Activated CD8-positive, alpha-beta T cell treated with anti-CD3 and anti-CD28 coated beads for 36 hours (primary cell): Measurements from ENCODE around the gene SNRPA. TPM values are rescaled to one million over a fixed set of nuclear protein-coding genes. Genes with fewer than 3 reads are reported as not detected.

Source experiments
- ATAC-seq: fragments of 200-7000 bp; cut with Tn5 transposase; one replicate; pipeline ENCODE4 v1.10.0; 2021; ENCODE audit warnings: mild to moderate bottlenecking, moderate library complexity
- CTCF ChIA-PET: fragments of 350-600 bp; sonication (Branson Sonifier 250); formaldehyde crosslinking; loops from one replicate; lab custom pipeline; 2021; ENCODE audit warnings: antibody characterized with exemption; lab: Charles Lee
- POLR2A ChIA-PET: fragments of 350-600 bp; sonication (Branson Sonifier 250); formaldehyde crosslinking; loops from one replicate; lab custom pipeline; 2021; ENCODE audit warnings: antibody characterized with exemption; lab: Charles Lee
- DNase-seq: peaks from one replicate; pipeline ENCODE4 v3.0.0-alpha.2; 2020
- H3K27ac Mint-ChIP-seq: one replicate; pipeline ENCODE4 v1.8.0; 2021; ENCODE audit warnings: mild to moderate bottlenecking, mixed read lengths
- H3K27me3 Mint-ChIP-seq: one replicate; pipeline ENCODE4 v1.8.0; 2021; ENCODE audit warnings: mixed read lengths
- H3K36me3 Mint-ChIP-seq: one replicate; pipeline ENCODE4 v1.8.0; 2021; ENCODE audit warnings: low read depth, mixed read lengths
- H3K4me1 Mint-ChIP-seq: one replicate; pipeline ENCODE4 v1.8.0; 2021; ENCODE audit warnings: low read depth, mixed read lengths
- H3K4me3 Mint-ChIP-seq: one replicate; pipeline ENCODE4 v1.8.0; 2021; ENCODE audit warnings: mild to moderate bottlenecking, moderate library complexity, mixed read lengths
- H3K9me3 Mint-ChIP-seq: one replicate; pipeline ENCODE4 v1.8.0; 2021; ENCODE audit warnings: mixed read lengths
- intact Hi-C: fragments of 100-400 bp; cut with micrococcal nuclease; formaldehyde crosslinking; loops from one replicate; pipeline ENCODE4 v1.10.0; 2022
- total RNA-seq, 2 experiments: library from RNA; stranded (reverse); gene quantifications; one replicate each; pipeline ENCODE4 v1.2.3, GENCODE V29; 2021
- TF ChIP-seq, protein P1 (sequence below): fragments of 200-600 bp; IDR thresholded peaks from one replicate; pipeline ENCODE4 v1.8.0; 2022; ENCODE audit warnings: antibody characterized with exemption, mild to moderate bottlenecking

Gene SNRPA
- total RNA-seq, 2 experiments from 2014 or later = 260 to 281 TPM

DNA sequence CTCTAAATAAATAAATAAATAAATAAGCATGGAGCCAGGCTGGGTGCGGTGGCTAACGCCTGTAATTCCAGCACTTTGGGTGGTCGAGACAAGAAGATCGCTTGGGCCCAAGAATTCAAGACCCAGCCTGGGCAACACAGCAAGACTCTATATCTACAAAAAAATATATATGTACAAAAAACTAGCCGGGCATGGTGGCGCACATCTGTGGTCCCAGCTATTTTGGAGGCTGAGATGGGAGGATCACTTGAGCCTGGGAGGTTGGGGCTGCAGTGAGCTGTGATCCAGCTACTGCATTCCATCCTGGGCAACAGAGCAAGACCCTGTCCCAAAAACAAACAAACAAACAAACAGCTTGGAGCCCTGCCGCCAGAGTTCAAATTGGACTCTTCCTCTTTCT, 3.5 kb upstream of the SNRPA start:
- intact Hi-C loops = no loop called here
- CTCF ChIA-PET = interaction anchor here (1.6 to 2.0 kb wide), 4 partner anchors 60 to 113 kb away, joined by 5 to 7 read pairs (median 5); no protein-coding TSS in a partner anchor

DNA sequence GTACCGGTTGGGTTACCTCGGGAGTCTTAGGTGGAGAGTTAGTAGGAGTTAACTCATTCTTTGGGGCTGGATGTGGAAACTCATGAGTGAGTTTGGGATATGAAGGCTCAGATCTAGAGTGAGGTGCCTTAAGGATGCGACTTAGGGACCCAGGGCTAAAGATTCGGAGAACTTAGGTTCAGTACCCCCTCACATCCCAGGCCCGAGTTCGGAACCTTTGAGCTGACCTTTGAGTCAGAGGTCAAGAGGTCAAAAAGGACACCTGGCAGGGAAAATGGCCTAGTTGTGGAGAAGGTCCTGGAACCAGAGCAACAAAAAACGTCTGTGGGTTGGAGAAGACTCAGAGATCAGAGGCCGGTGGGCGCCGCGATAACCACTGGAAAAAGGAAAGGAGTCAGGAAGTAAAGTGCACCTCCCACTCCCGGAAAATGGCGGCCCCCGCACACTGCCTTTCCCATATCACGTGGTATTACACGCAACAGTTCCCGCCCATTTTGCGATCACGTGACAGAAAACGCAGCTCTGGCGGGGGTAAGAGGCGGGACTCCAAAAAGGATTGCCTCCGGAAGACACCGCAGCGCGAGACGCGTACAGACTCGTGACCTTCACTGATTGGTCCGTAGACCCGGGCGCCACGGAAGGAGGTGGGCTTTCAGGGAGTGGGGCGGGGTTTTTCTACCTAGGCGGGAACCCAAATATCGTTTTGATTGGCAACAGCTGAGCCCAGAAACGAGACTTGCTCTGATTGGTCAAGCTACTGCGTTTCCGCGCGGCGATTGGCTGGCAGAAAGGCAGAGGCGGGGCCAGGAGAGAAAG, 737 bp upstream of the SNRPA start, which contains the start of gene ACTMAP:
TSS of gene ACTMAP (minus strand) at position 420 of the 816 bp plus-strand sequence. CDS start 674 bp downstream, outside the sequence.
- TF ChIP-seq, protein P1, sequence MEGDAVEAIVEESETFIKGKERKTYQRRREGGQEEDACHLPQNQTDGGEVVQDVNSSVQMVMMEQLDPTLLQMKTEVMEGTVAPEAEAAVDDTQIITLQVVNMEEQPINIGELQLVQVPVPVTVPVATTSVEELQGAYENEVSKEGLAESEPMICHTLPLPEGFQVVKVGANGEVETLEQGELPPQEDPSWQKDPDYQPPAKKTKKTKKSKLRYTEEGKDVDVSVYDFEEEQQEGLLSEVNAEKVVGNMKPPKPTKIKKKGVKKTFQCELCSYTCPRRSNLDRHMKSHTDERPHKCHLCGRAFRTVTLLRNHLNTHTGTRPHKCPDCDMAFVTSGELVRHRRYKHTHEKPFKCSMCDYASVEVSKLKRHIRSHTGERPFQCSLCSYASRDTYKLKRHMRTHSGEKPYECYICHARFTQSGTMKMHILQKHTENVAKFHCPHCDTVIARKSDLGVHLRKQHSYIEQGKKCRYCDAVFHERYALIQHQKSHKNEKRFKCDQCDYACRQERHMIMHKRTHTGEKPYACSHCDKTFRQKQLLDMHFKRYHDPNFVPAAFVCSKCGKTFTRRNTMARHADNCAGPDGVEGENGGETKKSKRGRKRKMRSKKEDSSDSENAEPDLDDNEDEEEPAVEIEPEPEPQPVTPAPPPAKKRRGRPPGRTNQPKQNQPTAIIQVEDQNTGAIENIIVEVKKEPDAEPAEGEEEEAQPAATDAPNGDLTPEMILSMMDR = no peak
- CTCF ChIA-PET = interaction anchor here (0.7 to 2.8 kb wide), 7 partner anchors 28 to 115 kb away, joined by 3 to 11 read pairs (median 4); partner anchors contain the start of gene RAB4B
- Mint-ChIP-seq H3K36me3 (peaks cover 39% of the 10 kb centered on the region), H3K4me1 (peaks cover 27% of the 10 kb centered on the region), H3K4me3 (peak within 1 kb of the TSS; percentile 94), H3K9me3 (no peaks in the 10 kb centered on the region), H3K27me3 (no peaks in the 10 kb centered on the region), H3K27ac (peak within 1 kb of the TSS; percentile 99)
- DNase-seq = peak; percentile 100
- intact Hi-C loops = loop anchor here (5.0 kb wide), 2 partner anchors 33 to 52 kb away; partner anchors contain the start of genes COQ8B and ITPKC
- POLR2A ChIA-PET = interaction anchor here (0.6 to 2.4 kb wide), 10 partner anchors 8 to 534 kb away, joined by 3 to 14 read pairs (median 4); partner anchors contain the start of genes COQ8B, EGLN2, HNRNPUL1 and ITPKC
- peak; percentile 90 for ATAC-seq

More for the DNA sequence above, 3.5 kb upstream of the SNRPA start:
- no peak overlapping the region for H3K4me3 Mint-ChIP-seq
- TF ChIP-seq, protein P1 = no peak
- DNase-seq = no peak
- H3K9me3 Mint-ChIP-seq = no peaks in the 10 kb centered on the region
- H3K27me3 Mint-ChIP-seq = no peaks in the 10 kb centered on the region
- peaks cover 21% of the 10 kb centered on the region for H3K36me3 Mint-ChIP-seq
- ATAC-seq = no peak
- no peak overlapping the region for H3K27ac Mint-ChIP-seq
- H3K4me1 Mint-ChIP-seq = peaks cover 16% of the 10 kb centered on the region
- POLR2A ChIA-PET = interaction anchor here (1.2 kb wide), 1 partner anchor 31 kb away, joined by 3 read pairs; the partner anchor contains the start of gene RAB4B

DNA sequence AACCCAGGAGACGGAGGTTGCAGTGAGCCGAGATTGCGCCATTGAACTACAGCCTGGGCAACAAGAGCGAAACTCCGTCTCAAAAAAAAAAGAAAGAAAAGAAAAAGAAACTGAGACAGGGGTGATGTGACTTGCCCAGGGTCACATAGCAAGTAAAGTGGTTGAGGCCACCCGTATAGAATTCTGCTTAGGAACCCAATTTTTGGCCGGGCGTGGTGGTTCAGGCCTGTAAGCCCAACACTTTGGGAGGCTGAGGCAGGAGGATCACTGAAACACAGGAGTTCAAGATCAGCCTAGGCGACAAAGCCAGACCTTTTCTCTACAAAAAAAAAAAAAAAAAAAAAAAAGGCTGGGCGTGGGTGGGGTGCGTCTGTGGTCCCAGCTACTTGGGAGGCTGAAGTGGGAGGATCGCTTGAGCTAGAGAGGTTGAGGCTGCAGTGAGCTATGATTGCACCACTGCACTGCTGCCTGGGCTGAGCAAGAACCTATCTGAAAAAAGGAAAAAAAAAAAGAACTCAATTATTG, 1.3 kb downstream of the SNRPA start:
- peak; percentile 64 for DNase-seq
- H3K36me3 Mint-ChIP-seq = peaks cover 57% of the 10 kb centered on the region
- CTCF ChIA-PET = interaction anchor here (1.2 to 5.7 kb wide), 5 partner anchors 25 to 89 kb away, joined by 3 to 36 read pairs (median 4); partner anchors contain the start of genes EGLN2 and RAB4B

DNA sequence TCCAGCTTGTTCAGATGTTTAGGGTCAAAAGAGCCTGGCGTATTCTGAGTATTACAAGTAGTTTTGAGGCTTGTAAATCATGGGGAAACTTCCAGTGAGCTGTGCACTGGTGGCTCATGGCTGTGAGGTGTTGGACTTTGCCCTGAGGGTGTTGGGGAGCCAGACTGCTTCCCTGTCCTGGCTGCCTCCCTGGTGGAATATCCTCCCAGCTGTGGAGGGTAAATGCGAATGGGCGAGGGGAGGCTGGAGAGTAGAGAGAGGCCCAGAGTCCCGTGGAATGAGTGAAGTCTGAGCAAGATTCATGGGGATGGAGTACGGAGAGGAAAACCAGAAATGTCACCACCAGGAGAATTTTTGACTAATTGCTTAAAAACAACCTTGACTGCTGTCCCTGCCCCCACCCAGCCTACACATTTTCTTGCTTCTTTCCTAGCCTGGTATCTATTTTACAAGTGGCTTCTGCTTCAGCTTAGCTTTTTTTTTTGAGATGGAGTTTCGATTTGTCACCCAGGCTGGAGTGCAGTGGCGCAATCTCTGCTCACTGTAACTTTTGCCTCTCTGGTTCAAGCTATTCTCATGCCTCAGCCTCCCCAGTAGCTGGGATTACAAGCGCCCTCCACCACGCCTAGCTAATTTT, 3.7 kb downstream of the SNRPA start:
- peaks cover 49% of the 10 kb centered on the region for H3K4me1 Mint-ChIP-seq
- no peaks in the 10 kb centered on the region for H3K27me3 Mint-ChIP-seq
- no peak for ATAC-seq
- TF ChIP-seq, protein P1 = no peak
- CTCF ChIA-PET = interaction anchor here (1.4 to 5.7 kb wide), 4 partner anchors 11 to 65 kb away, joined by 3 to 36 read pairs (median 11); partner anchors contain the start of gene RAB4B
- H3K4me3 Mint-ChIP-seq = peak overlapping the region; percentile 81
- H3K27ac Mint-ChIP-seq = peak overlapping the region; percentile 92
- intact Hi-C loops = loop anchor here (5.0 kb wide), 2 partner anchors 37 to 48 kb away; partner anchors contain the start of genes COQ8B and ITPKC
- peaks cover 73% of the 10 kb centered on the region for H3K36me3 Mint-ChIP-seq
- POLR2A ChIA-PET = interaction anchor here (0.6 to 4.0 kb wide), 8 partner anchors 8 to 91 kb away, joined by 3 to 22 read pairs (median 6); partner anchors contain the start of genes COQ8B, MIA and RAB4B
- peak; percentile 89 for DNase-seq
- H3K9me3 Mint-ChIP-seq = no peaks in the 10 kb centered on the region

More for the DNA sequence above, 1.3 kb downstream of the SNRPA start:
- Mint-ChIP-seq H3K27ac (peak overlapping the region; percentile 99), H3K9me3 (no peaks in the 10 kb centered on the region), H3K4me1 (peaks cover 47% of the 10 kb centered on the region), H3K27me3 (no peaks in the 10 kb centered on the region), H3K4me3 (peak overlapping the region; percentile 94)
- POLR2A ChIA-PET = interaction anchor here (0.7 to 4.0 kb wide), 11 partner anchors 8 to 511 kb away, joined by 3 to 22 read pairs (median 6); partner anchors contain the start of genes COQ8B, EGLN2, ITPKC and MIA
- intact Hi-C loops = loop anchor here (5.0 kb wide), 2 partner anchors 35 to 50 kb away; partner anchors contain the start of genes COQ8B and ITPKC
- TF ChIP-seq, protein P1 = no peak
- ATAC-seq = no peak
